ENCODE data around the gene SLC38A2. TPM values are rescaled to one million over a fixed set of nuclear protein-coding genes. Genes with fewer than 3 reads are reported as not detected.

Gene SLC38A2
- total RNA-seq, 4 donors from 2014 or later, result 368 to 440 (median 381) TPM

DNA sequence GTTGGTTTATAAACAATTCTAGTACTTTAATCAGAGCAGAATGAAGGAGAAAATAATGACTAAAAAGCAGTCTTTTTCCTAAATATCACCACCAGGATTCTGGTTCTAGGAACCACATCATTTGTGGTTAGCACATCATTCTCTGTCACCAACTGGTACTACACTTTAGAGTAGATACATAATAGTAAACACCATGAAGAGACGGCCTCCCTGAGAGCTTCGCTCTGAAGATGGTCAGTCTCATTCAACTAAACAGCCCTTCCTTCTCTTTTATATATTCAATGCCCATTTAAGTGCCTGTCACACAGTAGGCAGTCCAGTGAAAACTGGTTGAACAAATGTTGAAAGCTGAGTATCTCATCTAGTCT lies 10.9 kb downstream of the SLC38A2 start:
- Histone ChIP-seq H3K9me3 (no peaks in the 10 kb centered on the region), H3K4me1 (peaks cover 5 to 71% (median 35%) of the 10 kb centered on the region in 4 donors), H3K27me3 (no peaks in the 10 kb centered on the region), H3K27ac (peak overlapping the region in 1 of 4 donors; percentile 21), H3K4me3 (no peak overlapping the region), H3K36me3 (peaks cover 7 to 79% (median 35%) of the 10 kb centered on the region in 3 donors)
- TF ChIP-seq EP300 (IDR thresholded peaks at IDR 0.05) (no peak), POLR2A (IDR thresholded peaks at IDR 0.05) (no peak)
- TF ChIP-seq, protein P1, sequence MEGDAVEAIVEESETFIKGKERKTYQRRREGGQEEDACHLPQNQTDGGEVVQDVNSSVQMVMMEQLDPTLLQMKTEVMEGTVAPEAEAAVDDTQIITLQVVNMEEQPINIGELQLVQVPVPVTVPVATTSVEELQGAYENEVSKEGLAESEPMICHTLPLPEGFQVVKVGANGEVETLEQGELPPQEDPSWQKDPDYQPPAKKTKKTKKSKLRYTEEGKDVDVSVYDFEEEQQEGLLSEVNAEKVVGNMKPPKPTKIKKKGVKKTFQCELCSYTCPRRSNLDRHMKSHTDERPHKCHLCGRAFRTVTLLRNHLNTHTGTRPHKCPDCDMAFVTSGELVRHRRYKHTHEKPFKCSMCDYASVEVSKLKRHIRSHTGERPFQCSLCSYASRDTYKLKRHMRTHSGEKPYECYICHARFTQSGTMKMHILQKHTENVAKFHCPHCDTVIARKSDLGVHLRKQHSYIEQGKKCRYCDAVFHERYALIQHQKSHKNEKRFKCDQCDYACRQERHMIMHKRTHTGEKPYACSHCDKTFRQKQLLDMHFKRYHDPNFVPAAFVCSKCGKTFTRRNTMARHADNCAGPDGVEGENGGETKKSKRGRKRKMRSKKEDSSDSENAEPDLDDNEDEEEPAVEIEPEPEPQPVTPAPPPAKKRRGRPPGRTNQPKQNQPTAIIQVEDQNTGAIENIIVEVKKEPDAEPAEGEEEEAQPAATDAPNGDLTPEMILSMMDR (IDR thresholded peaks at IDR 0.05), result no peak
- DNase-seq (ENCODE audit: low spot score in 2 of 2), result no peak
- WGBS, 2 donors, result 86 to 92% methylated on average over 2 of the region's 2 CpGs

DNA sequence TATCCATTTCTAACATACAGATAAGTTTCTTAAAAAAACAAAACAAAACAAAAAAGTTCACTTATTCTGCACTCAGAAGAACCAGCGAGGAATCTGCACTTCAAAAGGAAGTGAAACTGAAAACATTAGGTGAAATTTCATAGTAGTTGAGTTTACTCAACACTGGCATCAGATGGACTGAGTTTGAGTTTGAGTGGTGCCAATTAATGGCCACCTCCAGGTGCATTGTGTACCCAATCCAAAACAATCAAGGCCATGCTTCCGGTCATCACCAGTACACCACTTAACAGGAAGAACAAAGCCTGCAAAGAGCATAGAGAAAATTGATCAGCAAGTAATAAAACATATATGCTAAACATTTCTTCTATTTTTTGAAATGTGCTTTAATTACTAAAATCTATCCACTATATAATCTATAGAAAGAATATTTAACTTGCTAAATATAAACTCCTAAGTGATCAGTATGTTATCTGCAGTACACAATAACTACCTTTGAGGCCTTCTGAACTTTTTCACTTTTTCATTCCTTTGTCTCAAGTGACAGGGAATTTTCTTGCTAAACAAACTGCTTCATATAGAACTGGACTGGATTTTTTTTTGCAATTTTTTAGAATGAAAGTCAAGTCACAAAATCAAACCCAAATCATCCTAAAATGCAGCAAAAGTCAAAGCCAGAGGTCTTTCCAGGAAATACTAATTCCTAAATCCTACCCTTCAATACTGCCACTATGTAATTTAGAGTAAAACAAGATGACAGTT lies 11.5 kb downstream of the SLC38A2 start:
- DNase-seq (ENCODE audit: low spot score in 2 of 2), result no peak
- Histone ChIP-seq H3K4me3 (no peak overlapping the region), H3K4me1 (peaks cover 5 to 66% (median 31%) of the 10 kb centered on the region in 4 donors), H3K27me3 (no peaks in the 10 kb centered on the region), H3K36me3 (peaks cover 7 to 73% (median 32%) of the 10 kb centered on the region in 3 donors), H3K27ac (peak overlapping the region in 1 of 4 donors; percentile 21), H3K9me3 (no peaks in the 10 kb centered on the region)
- 83 to 86% methylated on average over 2 of the region's 2 CpGs for WGBS, 2 donors
- TF ChIP-seq POLR2A (IDR thresholded peaks at IDR 0.05) (no peak), EP300 (IDR thresholded peaks at IDR 0.05) (no peak)
- TF ChIP-seq, protein P1 (IDR thresholded peaks at IDR 0.05), result no peak

DNA sequence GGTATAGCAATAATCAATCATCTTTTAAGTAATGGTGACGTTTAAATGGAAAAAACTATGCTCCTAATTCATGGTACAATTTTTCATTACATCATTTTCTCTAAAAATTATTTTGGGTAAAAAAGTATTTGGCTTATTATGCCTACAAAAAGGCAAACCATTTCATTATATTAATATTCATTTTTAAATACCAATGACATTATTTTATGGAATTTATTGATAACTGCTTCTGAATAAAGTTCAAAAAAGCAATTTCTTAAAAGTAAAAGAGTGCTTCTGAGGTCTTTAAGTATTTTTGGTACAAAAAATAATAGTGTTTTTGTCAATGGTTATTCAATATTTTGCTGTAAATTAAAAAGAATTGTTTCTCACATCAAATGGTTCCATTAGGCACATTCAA lies 12.2 kb downstream of the SLC38A2 start:
- H3K27ac ChIP-seq, result no peak overlapping the region
- DNase-seq (ENCODE audit: low spot score in 2 of 2), result no peak
- 82 to 88% methylated on average over 1 of the region's 1 CpG for WGBS, 2 donors
- no peaks in the 10 kb centered on the region for H3K9me3 ChIP-seq
- H3K4me1 ChIP-seq, result peaks cover 5 to 59% (median 24%) of the 10 kb centered on the region in 4 donors
- H3K27me3 ChIP-seq, result no peaks in the 10 kb centered on the region
- H3K36me3 ChIP-seq, result peaks cover 7 to 66% (median 32%) of the 10 kb centered on the region in 3 donors
- TF ChIP-seq EP300 (IDR thresholded peaks at IDR 0.05), result no peak
- TF ChIP-seq POLR2A (IDR thresholded peaks at IDR 0.05), result no peak
- TF ChIP-seq, protein P1 (IDR thresholded peaks at IDR 0.05), result no peak
- no peak overlapping the region for H3K4me3 ChIP-seq

DNA sequence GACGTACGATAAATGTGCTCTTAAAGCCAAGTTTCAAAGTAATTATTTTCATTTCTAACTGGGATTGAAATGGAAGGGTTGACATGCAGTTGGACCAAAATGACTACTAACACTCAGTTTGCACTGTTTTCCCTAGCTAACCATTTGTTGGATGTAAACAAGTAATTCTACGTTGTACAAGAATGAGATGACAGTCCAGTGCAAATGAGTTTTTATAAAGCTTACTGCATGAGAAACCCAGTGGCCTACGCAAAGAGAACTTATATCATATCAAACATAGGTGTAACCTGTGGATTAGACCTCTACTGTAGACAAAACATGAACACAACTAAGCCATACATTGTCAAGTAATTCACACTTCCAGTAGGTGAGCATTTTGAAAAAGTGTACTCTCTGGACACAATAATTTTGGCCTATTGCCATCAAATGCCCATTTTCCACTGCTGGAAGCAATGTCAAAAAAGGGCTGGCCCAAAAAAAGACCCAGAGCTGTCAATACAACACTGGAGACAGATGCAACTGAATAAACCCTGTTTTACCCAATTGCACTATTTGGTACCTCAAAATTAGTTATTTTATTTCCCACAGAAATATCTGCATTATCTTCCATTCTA lies 12.8 kb downstream of the SLC38A2 start:
- DNase-seq (ENCODE audit: low spot score in 2 of 2), result no peak
- WGBS, 2 donors, result 92% methylated on average over 4 of the region's 4 CpGs
- TF ChIP-seq POLR2A (IDR thresholded peaks at IDR 0.05), result no peak
- no peak for TF ChIP-seq EP300 (IDR thresholded peaks at IDR 0.05)
- TF ChIP-seq, protein P1 (IDR thresholded peaks at IDR 0.05), result no peak
- Histone ChIP-seq H3K4me3 (no peak overlapping the region), H3K27me3 (no peaks in the 10 kb centered on the region), H3K9me3 (no peaks in the 10 kb centered on the region), H3K27ac (no peak overlapping the region), H3K4me1 (peaks cover 4 to 53% (median 21%) of the 10 kb centered on the region in 4 donors), H3K36me3 (peaks cover 7 to 64% (median 32%) of the 10 kb centered on the region in 3 donors)

Measured in tibial nerve (tissue), 4 donors.